Fibroblast of villous mesenchyme (primary cell): ENCODE measurements around the gene TDP1. TPM values are rescaled to one million over a fixed set of nuclear protein-coding genes. Genes with fewer than 3 reads are reported as not detected.
A peak's percentile ranks its signal among the peaks of the same experiment; 100 is the strongest.

Source experiments
- DNase-seq: peaks from one replicate; pipeline ENCODE4 v3.0.0-alpha.2; 2010; ENCODE audit warnings: low read depth
- H3K4me3 ChIP-seq: 2 replicates; pipeline ENCODE4 v1.5.1; 2011; ENCODE audit warnings: low read depth, mild to moderate bottlenecking, low read length
- total RNA-seq: library from RNA; depleted of rRNA; stranded (reverse); fragments of >200 nt; gene quantifications from 2 replicates; pipeline ENCODE4 v1.2.3, GENCODE V29; 2012
- TF ChIP-seq, protein P1 (sequence below): IDR thresholded peaks from 2 replicates; pipeline ENCODE4 v1.5.1; 2012; ENCODE audit warnings: low read depth, mild to moderate bottlenecking, low read length; ENCODE audit not compliant: insufficient read depth

TDP1 gene
- total RNA-seq, 1 donor: 24.2 TPM

- DNase-seq: no peak
- H3K4me3 ChIP-seq: no peak overlapping the region
- TF ChIP-seq, protein P1, sequence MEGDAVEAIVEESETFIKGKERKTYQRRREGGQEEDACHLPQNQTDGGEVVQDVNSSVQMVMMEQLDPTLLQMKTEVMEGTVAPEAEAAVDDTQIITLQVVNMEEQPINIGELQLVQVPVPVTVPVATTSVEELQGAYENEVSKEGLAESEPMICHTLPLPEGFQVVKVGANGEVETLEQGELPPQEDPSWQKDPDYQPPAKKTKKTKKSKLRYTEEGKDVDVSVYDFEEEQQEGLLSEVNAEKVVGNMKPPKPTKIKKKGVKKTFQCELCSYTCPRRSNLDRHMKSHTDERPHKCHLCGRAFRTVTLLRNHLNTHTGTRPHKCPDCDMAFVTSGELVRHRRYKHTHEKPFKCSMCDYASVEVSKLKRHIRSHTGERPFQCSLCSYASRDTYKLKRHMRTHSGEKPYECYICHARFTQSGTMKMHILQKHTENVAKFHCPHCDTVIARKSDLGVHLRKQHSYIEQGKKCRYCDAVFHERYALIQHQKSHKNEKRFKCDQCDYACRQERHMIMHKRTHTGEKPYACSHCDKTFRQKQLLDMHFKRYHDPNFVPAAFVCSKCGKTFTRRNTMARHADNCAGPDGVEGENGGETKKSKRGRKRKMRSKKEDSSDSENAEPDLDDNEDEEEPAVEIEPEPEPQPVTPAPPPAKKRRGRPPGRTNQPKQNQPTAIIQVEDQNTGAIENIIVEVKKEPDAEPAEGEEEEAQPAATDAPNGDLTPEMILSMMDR: no peak
These were observed 84.7 kb downstream of the TDP1 start for GRCh38 chr14:90040411-90040810.

DNA sequence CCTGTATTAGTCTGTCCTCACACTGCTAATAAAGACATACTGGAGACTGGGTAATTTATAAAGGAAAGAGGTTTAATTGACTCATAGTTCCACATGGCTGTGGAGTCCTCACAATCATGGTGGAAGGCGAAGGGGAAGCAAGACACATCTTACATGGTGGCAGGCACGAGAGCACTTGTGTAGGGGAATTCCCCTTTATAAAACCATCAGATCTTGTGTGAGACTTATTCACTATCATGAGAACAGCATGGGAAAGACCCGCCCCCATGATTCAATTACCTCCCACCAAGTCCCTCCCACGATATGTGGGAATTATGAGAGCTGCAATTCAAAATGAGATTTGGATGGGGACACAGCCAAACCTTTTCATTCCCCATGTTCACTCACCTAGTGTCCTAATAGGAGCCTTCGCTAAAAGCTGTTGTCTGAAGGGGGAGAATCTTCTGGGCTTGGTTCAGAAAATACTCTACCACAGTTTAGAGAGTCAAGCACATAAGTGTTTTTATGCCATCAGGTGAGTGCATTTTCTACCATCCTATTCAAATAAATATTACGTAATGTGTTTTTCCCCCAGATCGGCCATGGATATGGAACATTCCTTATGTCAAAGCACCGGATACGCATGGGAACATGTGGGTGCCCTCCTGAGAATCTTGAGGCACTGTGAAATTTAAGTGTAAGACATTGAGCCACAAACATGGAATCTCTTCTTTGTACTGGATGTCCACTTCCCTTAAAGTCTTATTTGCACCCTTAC lies 86.9 kb downstream of the TDP1 start:
- no peak for DNase-seq
- no peak overlapping the region for H3K4me3 ChIP-seq
- TF ChIP-seq, protein P1: no peak

- no peak overlapping the region for H3K4me3 ChIP-seq
- TF ChIP-seq, protein P1: no peak
- peak; percentile 26 for DNase-seq
These were observed 89.9 kb downstream of the TDP1 start for GRCh38 chr14:90045616-90046015.

DNA sequence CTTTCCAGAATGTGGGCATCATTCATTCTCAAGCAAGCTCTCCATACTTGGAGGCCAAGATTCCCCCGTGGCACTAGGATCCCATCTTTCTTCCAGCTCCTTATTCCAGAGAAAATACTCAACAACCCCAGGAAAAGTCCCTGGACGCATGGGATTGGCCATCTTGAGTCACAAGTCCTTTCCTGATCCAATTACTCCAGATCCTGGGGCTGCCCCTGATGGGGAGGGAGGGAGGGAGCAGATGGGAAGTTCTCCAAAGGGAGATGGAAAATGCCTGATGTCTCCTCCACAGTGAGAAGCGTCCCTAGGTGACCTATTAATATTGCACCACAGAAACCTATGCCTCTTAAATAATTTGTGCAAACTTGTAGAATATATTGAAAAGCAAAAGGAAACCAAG lies 93.7 kb downstream of the TDP1 start:
- TF ChIP-seq, protein P1: no peak
- no peak for DNase-seq
- H3K4me3 ChIP-seq: no peak overlapping the region

GRCh38 chr14:90050271-90050670 lies 94.5 kb downstream of the TDP1 start:
- no peak for DNase-seq
- no peak overlapping the region for H3K4me3 ChIP-seq
- TF ChIP-seq, protein P1: no peak

GRCh38 chr14:90053044-90053443 lies 97.3 kb downstream of the TDP1 start:
- DNase-seq: no peak
- TF ChIP-seq, protein P1: no peak
- H3K4me3 ChIP-seq: no peak overlapping the region

DNA sequence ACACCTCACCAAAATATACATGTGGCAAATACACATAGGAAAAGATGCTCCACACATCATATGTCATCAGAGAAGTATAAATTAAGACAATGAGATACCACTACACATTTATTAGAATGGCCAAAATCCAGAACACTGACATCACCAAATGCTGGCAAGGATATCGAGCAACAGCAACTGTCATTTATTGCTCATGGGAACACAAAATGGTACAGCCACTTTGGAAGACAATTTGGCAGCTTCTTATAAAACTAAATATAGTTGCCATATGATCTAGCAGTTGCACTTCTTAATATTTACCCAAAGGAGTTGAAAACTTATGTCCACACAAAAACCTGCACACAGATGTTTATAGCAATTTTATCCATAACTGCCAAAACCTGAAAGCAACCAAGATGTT lies 99.1 kb downstream of the TDP1 start:
- TF ChIP-seq, protein P1: no peak
- DNase-seq: no peak
- H3K4me3 ChIP-seq: no peak overlapping the region
